Brain microvascular endothelial cell (primary cell): ENCODE results near the gene DHX35.
"Not testable (repeated sequence)": the region's sequence is repeated elsewhere in the genome, so short reads cannot be mapped to it uniquely, and the experiment has no call there.

Source experiments
- DNase-seq: peaks from one replicate; pipeline ENCODE4 v3.0.0-alpha.2; 2020
- H3K27ac ChIP-seq: fragments of 250-450 bp; sonication (Bioruptor Pico); 2 replicates; pipeline ENCODE4 v1.5.1; 2020; ENCODE audit warnings: mild to moderate bottlenecking, moderate library complexity
- H3K27me3 ChIP-seq: fragments of 250-450 bp; sonication (Bioruptor Pico); replicated peaks from 2 replicates; pipeline ENCODE4 v1.5.1; 2020; ENCODE audit warnings: mild to moderate bottlenecking
- H3K36me3 ChIP-seq: fragments of 250-450 bp; sonication (Bioruptor Pico); replicated peaks from 2 replicates; pipeline ENCODE4 v1.5.1; 2020; ENCODE audit warnings: mild to moderate bottlenecking
- H3K4me3 ChIP-seq: 2 replicates; pipeline ENCODE4 v1.5.1; 2011; ENCODE audit warnings: low read depth, mild to moderate bottlenecking, control low read depth, low read length, moderate library complexity
- in situ Hi-C: cut with HindIII; loops from 2 replicates; pipeline ENCODE4 v1.10.0; 2017; ENCODE audit warnings: low sequenced_read_pairs, low pct_ligation_motif_present
- TF ChIP-seq, protein P1 (sequence below): IDR thresholded peaks from 2 replicates; pipeline ENCODE4 v1.5.1; 2011; ENCODE audit warnings: low read depth, mild to moderate bottlenecking, moderate library complexity, low read length, control low read depth, inconsistent platforms; ENCODE audit errors: missing control alignments

The DHX35 gene

DNA sequence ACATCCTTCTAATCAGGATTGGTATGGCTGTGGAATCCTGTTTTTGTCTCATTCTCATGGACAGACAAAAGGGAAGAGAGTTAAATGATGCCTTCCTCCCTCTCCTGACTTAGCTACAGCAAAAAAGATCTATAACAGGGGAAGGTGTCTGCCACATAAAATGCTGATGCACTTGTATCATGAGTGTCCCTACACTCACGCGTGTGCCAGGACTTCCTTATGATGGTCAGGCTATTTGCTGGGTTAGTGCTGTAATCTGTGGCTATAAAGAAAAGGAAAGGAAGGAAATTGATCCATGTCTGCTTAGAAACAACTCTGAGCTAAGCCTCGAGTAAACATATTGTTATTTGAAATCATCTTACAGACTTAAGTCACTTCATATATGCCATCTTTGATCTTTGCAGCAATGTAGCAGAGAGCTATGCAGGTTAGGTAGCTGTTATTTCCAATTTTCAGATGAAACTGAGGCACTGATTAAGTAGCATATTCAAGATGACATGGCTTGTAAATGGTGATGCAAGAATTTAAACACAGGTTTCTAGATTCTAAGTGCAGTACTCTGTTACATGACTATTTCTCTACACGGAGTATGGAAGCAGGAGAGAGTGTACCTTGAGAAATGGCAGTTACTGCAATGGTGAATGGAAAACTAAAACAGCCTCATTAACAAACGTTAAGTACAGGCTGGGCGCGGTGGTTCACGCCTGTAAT, 8.4 kb upstream of the DHX35 start:
- TF ChIP-seq, protein P1, sequence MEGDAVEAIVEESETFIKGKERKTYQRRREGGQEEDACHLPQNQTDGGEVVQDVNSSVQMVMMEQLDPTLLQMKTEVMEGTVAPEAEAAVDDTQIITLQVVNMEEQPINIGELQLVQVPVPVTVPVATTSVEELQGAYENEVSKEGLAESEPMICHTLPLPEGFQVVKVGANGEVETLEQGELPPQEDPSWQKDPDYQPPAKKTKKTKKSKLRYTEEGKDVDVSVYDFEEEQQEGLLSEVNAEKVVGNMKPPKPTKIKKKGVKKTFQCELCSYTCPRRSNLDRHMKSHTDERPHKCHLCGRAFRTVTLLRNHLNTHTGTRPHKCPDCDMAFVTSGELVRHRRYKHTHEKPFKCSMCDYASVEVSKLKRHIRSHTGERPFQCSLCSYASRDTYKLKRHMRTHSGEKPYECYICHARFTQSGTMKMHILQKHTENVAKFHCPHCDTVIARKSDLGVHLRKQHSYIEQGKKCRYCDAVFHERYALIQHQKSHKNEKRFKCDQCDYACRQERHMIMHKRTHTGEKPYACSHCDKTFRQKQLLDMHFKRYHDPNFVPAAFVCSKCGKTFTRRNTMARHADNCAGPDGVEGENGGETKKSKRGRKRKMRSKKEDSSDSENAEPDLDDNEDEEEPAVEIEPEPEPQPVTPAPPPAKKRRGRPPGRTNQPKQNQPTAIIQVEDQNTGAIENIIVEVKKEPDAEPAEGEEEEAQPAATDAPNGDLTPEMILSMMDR: no peak

DNA sequence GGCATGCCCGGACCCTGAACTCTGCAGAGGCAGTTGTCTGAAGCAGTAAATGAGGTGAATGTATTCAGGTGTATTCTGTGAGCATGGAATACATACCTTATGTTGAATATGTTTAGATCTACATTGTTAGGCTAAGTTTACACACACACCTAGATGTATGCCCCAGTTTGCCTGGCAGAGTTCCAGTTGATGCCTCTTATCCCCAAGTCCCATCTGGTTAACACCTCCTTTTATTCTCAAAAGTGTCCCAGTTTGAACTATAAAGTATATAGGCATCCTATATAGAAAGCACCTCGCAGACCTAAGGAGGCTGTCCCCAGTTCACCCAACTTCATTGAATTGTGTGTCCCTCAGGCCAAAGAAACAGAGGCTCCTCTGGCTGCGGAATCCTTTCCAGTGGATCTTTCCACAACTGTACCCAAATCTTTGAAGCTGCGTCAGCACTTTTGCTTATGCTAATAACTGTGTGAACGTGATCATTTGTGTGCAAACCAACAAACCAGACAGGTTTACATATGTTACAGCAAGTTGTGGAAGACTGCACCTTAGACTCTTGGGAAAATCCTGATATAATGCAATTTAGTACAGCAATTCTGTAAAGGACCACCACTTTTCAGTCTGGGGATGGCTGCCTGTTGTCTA, 4.8 kb upstream of the DHX35 start:
- Histone ChIP-seq H3K36me3 (no peaks in the 10 kb centered on the region), H3K27ac (no peak overlapping the region), H3K4me3 (no peak overlapping the region), H3K27me3 (no peaks in the 10 kb centered on the region)
- DNase-seq: no peak
- TF ChIP-seq, protein P1: no peak
- in situ Hi-C loops: no loop called here

More for the DNA sequence above, 8.4 kb upstream of the DHX35 start:
- Histone ChIP-seq H3K27ac (no peak overlapping the region), H3K27me3 (no peaks in the 10 kb centered on the region), H3K4me3 (no peak overlapping the region), H3K36me3 (no peaks in the 10 kb centered on the region)
- in situ Hi-C loops: no loop called here
- no peak for DNase-seq

DNA sequence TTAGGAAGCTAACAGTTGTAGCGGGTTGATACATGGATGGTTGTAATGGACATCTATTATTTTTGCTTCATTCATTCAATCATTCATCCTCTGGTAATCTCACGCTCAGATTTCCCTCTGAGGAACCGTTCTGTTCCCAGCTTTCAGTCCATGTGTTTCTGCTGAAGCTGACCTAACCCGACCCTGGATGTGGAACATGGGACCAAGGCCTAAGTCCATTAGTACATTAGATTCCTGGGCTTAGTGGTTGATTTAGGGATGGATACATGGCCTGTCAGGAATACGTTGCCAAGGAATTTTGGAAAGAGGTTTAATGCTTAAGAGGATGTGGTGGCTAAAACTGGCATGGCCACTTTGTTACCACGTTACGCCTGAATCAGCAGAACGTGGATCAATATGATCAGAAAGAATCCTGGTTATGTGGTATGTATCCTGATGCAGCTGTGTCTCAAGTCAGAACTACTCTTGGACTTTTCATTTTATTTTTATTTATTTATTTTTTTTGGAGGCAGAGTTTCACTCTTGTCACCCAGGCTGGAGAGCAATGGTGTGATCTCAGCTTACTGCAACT, 4.1 kb upstream of the DHX35 start:
- no peak overlapping the region for H3K4me3 ChIP-seq
- no peak for DNase-seq
- no peak overlapping the region for H3K27ac ChIP-seq
- no peaks in the 10 kb centered on the region for H3K36me3 ChIP-seq
- no peaks in the 10 kb centered on the region for H3K27me3 ChIP-seq
- in situ Hi-C loops: no loop called here
- TF ChIP-seq, protein P1: no peak

DNA sequence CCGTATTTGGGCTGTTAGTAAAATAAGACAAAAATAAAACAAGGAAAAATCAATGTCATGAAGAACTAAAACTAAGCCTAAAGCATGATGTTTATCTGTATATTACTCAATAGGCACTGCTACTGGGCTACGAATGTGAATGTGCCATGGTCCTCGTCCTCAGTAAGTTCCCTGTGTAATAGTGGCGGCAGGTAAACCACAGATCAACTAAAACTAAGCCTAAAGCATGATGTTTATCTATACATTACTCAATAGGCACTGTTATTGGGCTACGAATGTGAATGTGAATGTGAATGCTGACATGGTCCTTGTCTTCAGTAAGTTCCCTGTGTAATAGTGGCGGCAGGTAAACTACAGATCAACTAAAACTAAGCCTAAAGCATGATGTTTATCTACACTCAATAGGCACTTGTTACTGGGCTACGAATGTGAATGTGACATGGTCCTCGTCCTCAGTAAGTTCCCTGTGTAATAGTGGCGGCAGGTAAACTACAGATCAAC, 1.9 kb upstream of the DHX35 start:
- H3K27me3 ChIP-seq, H3K36me3 ChIP-seq, H3K27ac ChIP-seq, in situ Hi-C loops, DNase-seq, H3K4me3 ChIP-seq: not testable (repeated sequence)

DNA sequence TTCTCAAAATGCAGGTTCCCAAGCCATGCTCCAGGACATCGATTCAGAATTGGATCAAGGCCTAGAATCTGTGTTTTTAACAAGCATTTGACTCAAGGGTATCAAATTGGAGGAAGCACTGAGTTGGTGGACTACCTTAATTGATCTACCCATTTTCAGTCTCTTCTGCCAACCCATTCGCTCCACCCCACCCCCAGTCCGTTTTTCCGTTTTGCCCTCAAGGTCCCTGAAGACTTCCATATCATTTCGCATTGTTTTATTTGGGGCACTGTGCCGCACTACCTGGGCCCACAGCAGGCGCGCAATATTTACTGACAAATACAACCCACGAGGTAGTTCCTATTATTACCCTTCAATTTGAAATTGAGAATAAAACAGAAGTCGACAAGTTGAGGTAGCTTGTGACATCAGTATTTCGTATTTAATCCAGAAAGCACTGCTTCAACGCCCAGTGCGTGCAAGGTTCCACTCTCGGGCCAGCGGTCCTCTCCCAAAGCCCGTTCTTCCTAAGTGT, 557 bp upstream of the DHX35 start:
- Histone ChIP-seq H3K27me3 (no peaks in the 10 kb centered on the region), H3K4me3 (peak overlapping the region; percentile 90), H3K36me3 (no peaks in the 10 kb centered on the region), H3K27ac (peak overlapping the region; percentile 91)
- TF ChIP-seq, protein P1: no peak
- in situ Hi-C loops: no loop called here
- DNase-seq: no peak

DNA sequence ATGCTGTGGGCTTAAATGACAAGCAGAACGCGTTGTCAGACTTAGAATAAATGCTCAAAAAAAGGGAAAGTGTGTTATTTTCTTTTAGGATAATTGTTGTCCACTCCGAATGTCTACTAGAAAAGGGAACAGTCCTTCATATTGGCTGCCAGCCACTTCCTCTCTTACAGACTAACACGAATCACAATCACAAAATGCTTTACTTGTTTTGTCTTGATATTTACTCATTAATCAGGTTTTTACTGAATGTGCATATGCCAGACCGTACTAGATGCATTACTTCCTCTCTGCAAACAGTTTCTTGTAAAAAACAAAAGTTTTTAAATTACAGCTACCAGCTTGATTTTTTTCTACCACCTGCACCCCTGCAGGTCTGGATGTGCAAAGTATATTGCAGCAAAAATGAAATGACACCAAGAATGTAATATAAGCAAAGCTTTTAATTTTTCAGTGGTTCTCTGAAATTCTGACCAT, 821 bp downstream of the DHX35 start:
- TF ChIP-seq, protein P1: no peak
- DNase-seq: no peak
- Histone ChIP-seq H3K27me3 (no peaks in the 10 kb centered on the region), H3K36me3 (no peaks in the 10 kb centered on the region), H3K27ac (peak overlapping the region; percentile 91), H3K4me3 (peak overlapping the region; percentile 90)
- in situ Hi-C loops: no loop called here
